ENCODE results near the gene AMBRA1. TPM values are rescaled to one million over a fixed set of nuclear protein-coding genes. Genes with fewer than 3 reads are reported as not detected.
"Not testable (repeated sequence)": the region's sequence is repeated elsewhere in the genome, so short reads cannot be mapped to it uniquely, and the experiment has no call there.

The AMBRA1 gene
- total RNA-seq, 2 donors from 2014 or later, result 56.2 to 60.7 TPM

- Histone ChIP-seq H3K4me1 (replicated peaks) (no peaks in the 10 kb centered on the region), H3K36me3 (peaks cover 4 to 13% of the 10 kb centered on the region in 2 donors), H3K27me3 (replicated peaks; ENCODE audit: insufficient read depth) (no peaks in the 10 kb centered on the region), H3K9me3 (no peaks in the 10 kb centered on the region), H3K4me3 (no peak overlapping the region), H3K27ac (no peak overlapping the region)
- intact Hi-C loops (cut with DNase I), result no loop called here
- no peak for TF ChIP-seq POLR2AphosphoS5 (IDR thresholded peaks at IDR 0.05)
- TF ChIP-seq CTCF (IDR thresholded peaks at IDR 0.05), result no peak
- TF ChIP-seq POLR2A (IDR thresholded peaks at IDR 0.05), result no peak
- DNase-seq (ENCODE audit: low spot score), result no peak
- 80% methylated on average over 19 of the region's 19 CpGs for WGBS
Measured at GRCh38 chr11:46376258-46377050, 217.4 kb downstream of the AMBRA1 start.

- TF ChIP-seq POLR2AphosphoS5 (IDR thresholded peaks at IDR 0.05), result no peak
- TF ChIP-seq POLR2A (IDR thresholded peaks at IDR 0.05), result no peak
- TF ChIP-seq CTCF (IDR thresholded peaks at IDR 0.05), result no peak
- no peak overlapping the region for H3K4me3 ChIP-seq
- DNase-seq (ENCODE audit: low spot score), result no peak
- intact Hi-C loops (cut with DNase I), result no loop called here
- no peaks in the 10 kb centered on the region for H3K9me3 ChIP-seq
- H3K36me3 ChIP-seq, result peaks cover 4 to 13% of the 10 kb centered on the region in 2 donors
- WGBS, result 93% methylated on average over 29 of the region's 38 CpGs
- no peaks in the 10 kb centered on the region for H3K4me1 ChIP-seq (replicated peaks)
- no peak overlapping the region for H3K27ac ChIP-seq
- no peaks in the 10 kb centered on the region for H3K27me3 ChIP-seq (replicated peaks; ENCODE audit: insufficient read depth)
Measured at GRCh38 chr11:46375392-46376101, 218.3 kb downstream of the AMBRA1 start.

- intact Hi-C loops (cut with DNase I), result no loop called here
- no peaks in the 10 kb centered on the region for H3K27me3 ChIP-seq (replicated peaks; ENCODE audit: insufficient read depth)
- no peaks in the 10 kb centered on the region for H3K9me3 ChIP-seq
- 90% methylated on average over 13 of the region's 15 CpGs for WGBS
- no peak for DNase-seq (ENCODE audit: low spot score)
- peaks cover 4 to 13% of the 10 kb centered on the region in 2 donors for H3K36me3 ChIP-seq
- no peak overlapping the region for H3K4me3 ChIP-seq
- no peak overlapping the region for H3K27ac ChIP-seq
- TF ChIP-seq POLR2A (IDR thresholded peaks at IDR 0.05) (no peak), POLR2AphosphoS5 (IDR thresholded peaks at IDR 0.05) (no peak), CTCF (IDR thresholded peaks at IDR 0.05) (no peak)
- no peaks in the 10 kb centered on the region for H3K4me1 ChIP-seq (replicated peaks)
Measured at GRCh38 chr11:46374815-46375214, 219.0 kb downstream of the AMBRA1 start.

GRCh38 chr11:46373787-46374740, 219.8 kb downstream of the AMBRA1 start:
- DNase-seq (ENCODE audit: low spot score), result no peak
- no peak for TF ChIP-seq POLR2AphosphoS5 (IDR thresholded peaks at IDR 0.05)
- TF ChIP-seq POLR2A (IDR thresholded peaks at IDR 0.05), result no peak
- TF ChIP-seq CTCF (IDR thresholded peaks at IDR 0.05), result no peak
- 90% methylated on average over 26 of the region's 30 CpGs for WGBS

GRCh38 chr11:46372501-46372900, 221.3 kb downstream of the AMBRA1 start:
- H3K4me3 ChIP-seq; DNase-seq (ENCODE audit: low spot score); intact Hi-C loops (cut with DNase I); H3K4me1 ChIP-seq (replicated peaks); H3K9me3 ChIP-seq; H3K27me3 ChIP-seq (replicated peaks; ENCODE audit: insufficient read depth); H3K27ac ChIP-seq: not testable (repeated sequence)
- WGBS, result 97% methylated on average over 15 of the region's 15 CpGs
- H3K36me3 ChIP-seq, result peaks cover 4 to 13% of the 10 kb centered on the region in 2 donors

More at GRCh38 chr11:46373787-46374740, 219.8 kb downstream of the AMBRA1 start:
- H3K4me1 ChIP-seq (replicated peaks), result no peaks in the 10 kb centered on the region
- no peak overlapping the region for H3K4me3 ChIP-seq
- H3K9me3 ChIP-seq, result no peaks in the 10 kb centered on the region
- peaks cover 4 to 13% of the 10 kb centered on the region in 2 donors for H3K36me3 ChIP-seq
- H3K27me3 ChIP-seq (replicated peaks; ENCODE audit: insufficient read depth), result no peaks in the 10 kb centered on the region
- H3K27ac ChIP-seq, result no peak overlapping the region
- intact Hi-C loops (cut with DNase I), result no loop called here

Data from prostate gland (tissue), 2 donors.